H1 (cell line): Measurements from ENCODE around the gene SNX7. TPM values are rescaled to one million over a fixed set of nuclear protein-coding genes. Genes with fewer than 3 reads are reported as not detected.

ENCODE experiments used
- CTCF ChIA-PET: fragments of 300-600 bp; sonication (Branson Sonifier 250); formaldehyde crosslinking; loops from one replicate; lab custom pipeline; 2021; ENCODE audit not compliant: partially characterized antibody; lab: Charles Lee
- POLR2A ChIA-PET: fragments of 300-600 bp; sonication (Branson Sonifier 250); formaldehyde crosslinking; loops from one replicate; lab custom pipeline; 2021; ENCODE audit warnings: inconsistent platforms; ENCODE audit not compliant: partially characterized antibody; lab: Charles Lee
- DNase-seq, 2 experiments: peaks; one replicate each; pipeline versions ENCODE4 v3.0.0 to v3.0.0-alpha.2; 2010 to 2022; ENCODE audit warnings: low spot score in 2 of 2, low read depth in 1 of 2, mixed read lengths in 1 of 2
- FAIRE-seq: peaks from 2 replicates; lab custom pipeline; 2011; peaks lifted over from hg19 to GRCh38; lab: Jason Lieb, UNC
- H2AFZ ChIP-seq: 2 replicates; pipeline ENCODE4 v1.8.1; 2012; ENCODE audit warnings: low read length, inconsistent platforms
- H2AK5ac ChIP-seq: 2 replicates; pipeline ENCODE4 v1.6.1; 2013; ENCODE audit warnings: low read depth, low read length
- H2BK120ac ChIP-seq: replicated peaks from 2 replicates; pipeline ENCODE3; 2013; ENCODE audit warnings: low read depth, low read length, inconsistent platforms
- H2BK12ac ChIP-seq: 2 replicates; pipeline ENCODE4 v1.6.1; 2013; ENCODE audit warnings: low read depth, low read length
- H2BK15ac ChIP-seq: 2 replicates; pipeline ENCODE4 v1.6.1; 2013; ENCODE audit warnings: low read length
- H2BK20ac ChIP-seq: 2 replicates; pipeline ENCODE4 v1.6.1; 2013; ENCODE audit warnings: low read length
- H2BK5ac ChIP-seq: 2 replicates; pipeline ENCODE4 v1.6.1; 2013; ENCODE audit warnings: low read depth, low read length
- H3K14ac ChIP-seq: 2 replicates; pipeline ENCODE4 v1.6.1; 2013; ENCODE audit warnings: inconsistent platforms; ENCODE audit not compliant: insufficient read length
- H3K18ac ChIP-seq: 2 replicates; pipeline ENCODE4 v1.6.1; 2013; ENCODE audit warnings: low read length; ENCODE audit errors: extremely low read depth
- H3K23ac ChIP-seq: 2 replicates; pipeline ENCODE4 v1.6.1; 2013; ENCODE audit warnings: inconsistent platforms; ENCODE audit not compliant: insufficient read length
- H3K23me2 ChIP-seq: 2 replicates; pipeline ENCODE4 v1.6.1; 2013; ENCODE audit warnings: low read depth, low read length
- H3K27ac ChIP-seq: 2 replicates; pipeline ENCODE4 v1.6.1; 2011; ENCODE audit warnings: low read depth, low read length, inconsistent platforms
- H3K27me3 ChIP-seq, 4 experiments: replicated peaks in 1 of 4; 1 replicate in 1 of 4; 2 replicates in 3 of 4; pipeline versions ENCODE4 v1.6.1 to v1.8.1; 2011 to 2013; ENCODE audit warnings: low read length in 3 of 4, mild to moderate bottlenecking in 3 of 4, inconsistent platforms in 2 of 4, mixed read lengths in 2 of 4, moderate library complexity in 1 of 4; ENCODE audit not compliant: control insufficient read depth in 3 of 4, insufficient read depth in 3 of 4; ENCODE audit errors: extremely low read depth in 1 of 4
- H3K36me3 ChIP-seq, 4 experiments: 2 replicates each; pipeline versions ENCODE4 v1.6.1 to v1.8.1; 2011 to 2013; ENCODE audit warnings: mild to moderate bottlenecking in 4 of 4, low read length in 3 of 4, moderate library complexity in 2 of 4, control low read depth in 1 of 4, inconsistent platforms in 1 of 4; ENCODE audit not compliant: insufficient read depth in 4 of 4, control insufficient read depth in 2 of 4
- H3K4ac ChIP-seq: replicated peaks from 2 replicates; pipeline ENCODE3; 2013; ENCODE audit warnings: low read length, low read depth, mixed read lengths, inconsistent platforms; ENCODE audit not compliant: insufficient read length
- H3K4me1 ChIP-seq, 4 experiments: replicated peaks in 1 of 4; 1 replicate in 1 of 4; 2 replicates in 3 of 4; pipeline versions ENCODE4 v1.6.1 to v1.8.1; 2011 to 2013; ENCODE audit warnings: low read length in 3 of 4, inconsistent platforms in 2 of 4, mixed read lengths in 1 of 4; ENCODE audit not compliant: insufficient read depth in 4 of 4, control insufficient read depth in 3 of 4
- H3K4me2 ChIP-seq, 2 experiments: 2 replicates each; pipeline versions ENCODE4 v1.6.1 to v1.8.1; 2011 to 2013; ENCODE audit warnings: low read depth in 2 of 2, low read length in 2 of 2, control low read depth in 1 of 2, inconsistent platforms in 1 of 2, mild to moderate bottlenecking in 1 of 2; ENCODE audit not compliant: insufficient read depth in 1 of 2
- H3K4me3 ChIP-seq, 4 experiments: fragments of 200-600, 300-600 bp in 1 of 4; sonication (generic), shearing (Covaris generic), sonication (Bioruptor Twin) in 1 of 4; 2 replicates each; pipeline versions ENCODE4 v1.5.1 to v1.8.1; 2011 to 2016; ENCODE audit warnings: low read length in 4 of 4, low read depth in 3 of 4, control low read depth in 2 of 4, inconsistent platforms in 2 of 4, mild to moderate bottlenecking in 2 of 4, mixed read lengths in 1 of 4, moderate library complexity in 1 of 4; ENCODE audit not compliant: insufficient read depth in 2 of 4; ENCODE audit errors: extremely low read depth in 1 of 4
- H3K56ac ChIP-seq: replicated peaks from 2 replicates; pipeline ENCODE3; 2013; ENCODE audit warnings: low read depth, mild to moderate bottlenecking, mixed read lengths, low read length, inconsistent platforms; ENCODE audit not compliant: insufficient read length
- H3K79me1 ChIP-seq: 2 replicates; pipeline ENCODE4 v1.6.1; 2013; ENCODE audit warnings: low read depth, low read length, control low read depth
- H3K79me2 ChIP-seq, 2 experiments: 2 replicates each; pipeline versions ENCODE4 v1.6.1 to v1.8.1; 2012 to 2013; ENCODE audit warnings: low read length in 2 of 2, mild to moderate bottlenecking in 2 of 2, inconsistent platforms in 1 of 2; ENCODE audit not compliant: insufficient read depth in 2 of 2, control insufficient read depth in 1 of 2
- H3K9ac ChIP-seq, 4 experiments: replicated peaks in 1 of 4; 1 replicate in 1 of 4; 2 replicates in 3 of 4; pipeline versions ENCODE4 v1.6.1 to v1.8.1; 2011 to 2013; ENCODE audit warnings: low read depth in 3 of 4, low read length in 3 of 4, control low read depth in 2 of 4, mild to moderate bottlenecking in 2 of 4, moderate library complexity in 2 of 4, inconsistent platforms in 1 of 4; ENCODE audit errors: extremely low read depth in 1 of 4
- H3K9me3 ChIP-seq, 2 experiments: 2 replicates each; pipeline versions ENCODE4 v1.6.1 to v1.8.1; 2012 to 2013; ENCODE audit warnings: mild to moderate bottlenecking in 2 of 2, moderate library complexity in 2 of 2, control low read depth in 1 of 2, inconsistent platforms in 1 of 2, low read depth in 1 of 2, low read length in 1 of 2, mixed read lengths in 1 of 2; ENCODE audit not compliant: insufficient read depth in 2 of 2
- H4K20me1 ChIP-seq, 2 experiments: replicated peaks in 1 of 2; 2 replicates each; pipeline versions ENCODE3 to v1.8.1; 2011 to 2013; ENCODE audit warnings: inconsistent platforms in 2 of 2, low read length in 2 of 2, mild to moderate bottlenecking in 1 of 2; ENCODE audit not compliant: insufficient read depth in 2 of 2, control insufficient read depth in 1 of 2
- H4K5ac ChIP-seq: 2 replicates; pipeline ENCODE4 v1.6.1; 2013; ENCODE audit warnings: low read length, low read depth, mixed read lengths, inconsistent platforms; ENCODE audit not compliant: insufficient read length
- H4K8ac ChIP-seq: 2 replicates; pipeline ENCODE4 v1.8.0; 2013; ENCODE audit warnings: mild to moderate bottlenecking, moderate library complexity, low read length, inconsistent platforms; ENCODE audit not compliant: insufficient read depth; ENCODE audit errors: extremely low read depth
- H4K91ac ChIP-seq: replicated peaks from 2 replicates; pipeline ENCODE3; 2013; ENCODE audit warnings: low read length, mixed read lengths, inconsistent platforms; ENCODE audit not compliant: insufficient read length
- EGR1 ChIP-seq: IDR thresholded peaks from 2 replicates; pipeline ENCODE4 v1.6.1; 2011; ENCODE audit warnings: low read depth, low read length, borderline replicate concordance
- EP300 ChIP-seq, 2 experiments: IDR thresholded peaks; 1 replicate in 1 of 2; 2 replicates in 1 of 2; pipeline ENCODE4 v1.6.1; 2011 to 2012; ENCODE audit warnings: low read depth in 2 of 2, low read length in 2 of 2, mild to moderate bottlenecking in 2 of 2, borderline replicate concordance in 1 of 2, inconsistent platforms in 1 of 2, moderate library complexity in 1 of 2
- EZH2 ChIP-seq: fragments of 200-600 bp; sonication (generic); IDR thresholded peaks from 2 replicates; pipeline ENCODE4 v1.7.1; 2012; ENCODE audit warnings: low read depth, mild to moderate bottlenecking, moderate library complexity, low read length, inconsistent platforms; ENCODE audit not compliant: severe bottlenecking
- NRF1 ChIP-seq: IDR thresholded peaks from 2 replicates; pipeline ENCODE4 v1.6.1; 2011; ENCODE audit warnings: mild to moderate bottlenecking, low read depth, low read length, improper control_type of control experiment
- SAP30 ChIP-seq: fragments of 300-600 bp; sonication (generic); IDR thresholded peaks from 2 replicates; pipeline ENCODE4 v1.7.1; 2012; ENCODE audit warnings: low read length, moderate library complexity, mild to moderate bottlenecking, inconsistent platforms; ENCODE audit not compliant: insufficient read depth, insufficient replicate concordance
- TBP ChIP-seq: IDR thresholded peaks from 2 replicates; pipeline ENCODE4 v1.6.1; 2011; ENCODE audit warnings: low read depth, low read length, improper control_type of control experiment
- polyA plus RNA-seq, 7 experiments: library from polyadenylated mRNA; depleted of rRNA in 3 of 7; stranded (reverse) in 5 of 7; unstranded in 2 of 7; fragments of >200 nt in 5 of 7; fragments of 200-250 nt in 2 of 7; gene quantifications; 1 replicate in 5 of 7; 2 replicates in 1 of 7; 4 replicates in 1 of 7; pipeline versions ENCODE4 v1.2.1 to v1.2.3, GENCODE V29; 2011 to 2013; ENCODE audit warnings: missing spikeins in 2 of 7, mixed read lengths in 2 of 7
- total RNA-seq: library from RNA; stranded (reverse); fragmentation: NEBNext Ultra II Directional; extraction: Animal tissue kit (Norgen Biotek cat#: 25700); gene quantifications from 2 replicates; pipeline ENCODE4 v1.2.1, GENCODE V29; 2021

Gene SNX7
- total and polyA plus RNA-seq, 2 of the 8 experiments (the other 6 are each of a cell fraction or from before 2014, with no cell fraction given), result 9.2 to 23.8 TPM

DNA sequence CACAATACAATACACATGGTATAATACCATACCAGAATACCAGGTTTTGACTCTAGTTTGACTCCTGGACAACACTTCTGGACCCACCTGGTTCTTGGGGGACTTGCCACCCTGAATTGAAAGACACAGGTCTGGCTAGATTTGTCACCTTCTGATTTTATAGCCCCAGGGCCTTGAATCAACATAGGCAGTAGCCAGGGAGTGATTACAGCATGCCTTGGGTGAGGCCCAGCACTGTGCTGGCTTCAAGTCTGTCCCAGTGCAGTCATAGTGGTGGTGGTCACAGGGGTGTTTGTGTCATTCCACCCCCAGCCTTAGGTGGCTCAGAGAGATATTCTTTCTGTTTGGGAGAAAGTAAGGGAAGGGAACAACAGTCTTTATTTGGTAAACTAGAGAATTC, 23.3 kb upstream of the SNX7 start:
- Histone ChIP-seq H4K5ac (no peak overlapping the region), H2BK20ac (no peak overlapping the region), H3K27ac (no peak overlapping the region), H4K20me1 (no peaks in the 10 kb centered on the region), H4K8ac (no peak overlapping the region), H3K23me2 (no peaks in the 10 kb centered on the region), H3K27me3 (no peaks in the 10 kb centered on the region), H3K4ac (no peak overlapping the region), H2AK5ac (no peak overlapping the region), H4K91ac (no peak overlapping the region), H3K23ac (no peak overlapping the region), H3K4me1 (no peaks in the 10 kb centered on the region), H3K79me2 (no peaks in the 10 kb centered on the region), H2BK120ac (no peak overlapping the region), H3K9ac (no peak overlapping the region), H3K56ac (no peak overlapping the region), H3K9me3 (no peaks in the 10 kb centered on the region), H3K4me3 (no peak overlapping the region), H2AFZ (no peak overlapping the region; the same call in 1 of the 2 replicates), H2BK12ac (no peak overlapping the region), H3K14ac (no peak overlapping the region), H3K18ac (no peak overlapping the region), H2BK5ac (no peak overlapping the region), H3K36me3 (no peaks in the 10 kb centered on the region), H3K4me2 (no peak overlapping the region), H2BK15ac (no peak overlapping the region), H3K79me1 (no peaks in the 10 kb centered on the region)
- FAIRE-seq, result no peak
- POLR2A ChIA-PET, result no interaction called here
- CTCF ChIA-PET, result no interaction called here
- no peak for DNase-seq
- TF ChIP-seq TBP (no peak), EP300 (IDR thresholded peaks at IDR 0.05; ENCODE audit: borderline replicate concordance in 1 of 2, low read depth in 2 of 2, low read length in 2 of 2) (no peak), NRF1 (no peak), EGR1 (no peak), EZH2 (no peak), SAP30 (no peak)
